Left ventricle myocardium inferior (tissue), 1 donor: Measurements from ENCODE around the gene ETS2. TPM values are rescaled to one million over a fixed set of nuclear protein-coding genes. Genes with fewer than 3 reads are reported as not detected.
A peak's percentile ranks its signal among the peaks of the same experiment; 100 is the strongest.

ENCODE experiments used
- DNase-seq: peaks from one replicate; pipeline ENCODE4 v3.0.0-alpha.2; 2020
- H3K27ac ChIP-seq: fragments of 200-600 bp; replicated peaks from 2 replicates; pipeline ENCODE4 v1.8.0; 2021
- H3K27me3 ChIP-seq: fragments of 200-600 bp; 2 replicates; pipeline ENCODE4 v1.8.0; 2021; ENCODE audit warnings: low read depth
- H3K36me3 ChIP-seq: fragments of 200-600 bp; 2 replicates; pipeline ENCODE4 v1.8.0; 2021
- H3K4me1 ChIP-seq: fragments of 200-600 bp; 2 replicates; pipeline ENCODE4 v1.8.0; 2021
- H3K4me3 ChIP-seq: fragments of 200-600 bp; 2 replicates; pipeline ENCODE4 v1.8.0; 2021; ENCODE audit warnings: mild to moderate bottlenecking, moderate library complexity
- H3K9me3 ChIP-seq: fragments of 200-600 bp; replicated peaks from 2 replicates; pipeline ENCODE4 v1.8.0; 2021
- intact Hi-C: fragments of 100-400 bp; cut with micrococcal nuclease; formaldehyde crosslinking; loops from one replicate; pipeline ENCODE4 v1.11.0; 2022
- total RNA-seq: library from RNA; stranded (reverse); fragmentation: NEBNext Ultra II Directional; extraction: Animal tissue kit (Norgen Biotek cat#: 25700); gene quantifications from one replicate; pipeline ENCODE4 v1.2.1, GENCODE V29; 2021
- TF ChIP-seq, protein P1 (sequence below): fragments of 200-600 bp; IDR thresholded peaks from 2 replicates; pipeline ENCODE4 v1.8.0; 2021; ENCODE audit warnings: antibody characterized with exemption, mild to moderate bottlenecking, borderline replicate concordance
- donor health status: DM: no; HTN: yes; CAD: no; lungs with severe emphysema.

ETS2 gene
- total RNA-seq, 1 donor from 2014 or later, result 40.9 TPM

DNA sequence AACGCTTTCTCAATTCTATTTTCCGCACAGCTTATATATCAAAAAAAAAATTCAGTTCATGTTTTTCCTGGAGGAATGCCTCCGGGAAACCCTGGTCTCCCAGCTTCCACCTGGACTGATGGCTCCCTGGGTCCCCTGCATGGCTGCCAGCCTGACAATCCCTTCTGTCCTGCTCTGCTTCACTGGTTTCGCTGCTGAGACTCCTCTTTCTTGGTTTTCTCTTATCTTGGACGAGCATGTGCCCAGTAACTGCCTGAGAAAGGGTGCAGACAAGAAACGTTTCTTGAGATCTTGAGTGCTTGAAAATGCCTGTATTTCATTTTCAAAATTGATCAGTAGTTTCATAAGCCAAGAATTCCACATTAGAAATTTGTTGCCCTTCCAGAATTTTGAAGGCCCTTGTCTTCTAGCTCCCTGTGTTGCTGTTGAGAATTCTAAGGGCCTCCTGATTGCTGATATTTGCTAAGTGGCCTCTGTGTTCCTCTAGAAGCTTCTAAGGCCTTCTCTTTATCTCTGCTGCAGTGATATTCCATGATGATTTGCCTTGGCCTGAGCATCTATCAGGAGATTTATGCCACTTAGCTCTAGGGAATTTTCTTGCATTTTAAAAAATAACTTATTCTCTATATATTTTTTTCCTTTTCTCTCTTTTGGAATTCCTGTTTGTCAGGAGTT, 44.7 kb downstream of the ETS2 start:
- DNase-seq, result no peak
- peaks cover 33% of the 10 kb centered on the region for H3K4me1 ChIP-seq
- TF ChIP-seq, protein P1, sequence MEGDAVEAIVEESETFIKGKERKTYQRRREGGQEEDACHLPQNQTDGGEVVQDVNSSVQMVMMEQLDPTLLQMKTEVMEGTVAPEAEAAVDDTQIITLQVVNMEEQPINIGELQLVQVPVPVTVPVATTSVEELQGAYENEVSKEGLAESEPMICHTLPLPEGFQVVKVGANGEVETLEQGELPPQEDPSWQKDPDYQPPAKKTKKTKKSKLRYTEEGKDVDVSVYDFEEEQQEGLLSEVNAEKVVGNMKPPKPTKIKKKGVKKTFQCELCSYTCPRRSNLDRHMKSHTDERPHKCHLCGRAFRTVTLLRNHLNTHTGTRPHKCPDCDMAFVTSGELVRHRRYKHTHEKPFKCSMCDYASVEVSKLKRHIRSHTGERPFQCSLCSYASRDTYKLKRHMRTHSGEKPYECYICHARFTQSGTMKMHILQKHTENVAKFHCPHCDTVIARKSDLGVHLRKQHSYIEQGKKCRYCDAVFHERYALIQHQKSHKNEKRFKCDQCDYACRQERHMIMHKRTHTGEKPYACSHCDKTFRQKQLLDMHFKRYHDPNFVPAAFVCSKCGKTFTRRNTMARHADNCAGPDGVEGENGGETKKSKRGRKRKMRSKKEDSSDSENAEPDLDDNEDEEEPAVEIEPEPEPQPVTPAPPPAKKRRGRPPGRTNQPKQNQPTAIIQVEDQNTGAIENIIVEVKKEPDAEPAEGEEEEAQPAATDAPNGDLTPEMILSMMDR, result no peak
- no peaks in the 10 kb centered on the region for H3K27me3 ChIP-seq
- H3K4me3 ChIP-seq, result no peak overlapping the region
- peak overlapping the region; percentile 70 for H3K27ac ChIP-seq
- intact Hi-C loops, result no loop called here
- H3K9me3 ChIP-seq, result no peaks in the 10 kb centered on the region
- H3K36me3 ChIP-seq, result no peaks in the 10 kb centered on the region

DNA sequence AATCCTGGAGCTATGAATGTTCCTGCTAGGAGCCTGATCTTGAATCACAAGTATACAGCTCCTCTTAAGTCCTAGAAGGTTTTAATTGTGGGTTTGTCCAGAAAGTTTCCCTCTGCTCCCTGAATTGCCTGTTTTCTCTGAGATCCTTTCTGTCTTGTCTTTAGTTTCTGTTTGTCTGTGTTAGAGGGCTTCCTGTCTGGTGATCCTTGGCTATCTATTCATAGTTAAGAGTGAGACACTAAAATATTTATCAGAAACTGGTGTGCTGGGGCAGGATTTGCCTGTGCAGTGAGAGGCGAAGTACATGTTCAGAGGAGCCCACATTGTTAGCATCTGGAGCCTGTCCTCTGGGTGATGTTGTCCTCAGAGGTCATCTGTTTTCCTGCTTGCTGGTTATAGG, 45.4 kb downstream of the ETS2 start:
- no peak for DNase-seq
- H3K27ac ChIP-seq, result peak overlapping the region; percentile 70

DNA sequence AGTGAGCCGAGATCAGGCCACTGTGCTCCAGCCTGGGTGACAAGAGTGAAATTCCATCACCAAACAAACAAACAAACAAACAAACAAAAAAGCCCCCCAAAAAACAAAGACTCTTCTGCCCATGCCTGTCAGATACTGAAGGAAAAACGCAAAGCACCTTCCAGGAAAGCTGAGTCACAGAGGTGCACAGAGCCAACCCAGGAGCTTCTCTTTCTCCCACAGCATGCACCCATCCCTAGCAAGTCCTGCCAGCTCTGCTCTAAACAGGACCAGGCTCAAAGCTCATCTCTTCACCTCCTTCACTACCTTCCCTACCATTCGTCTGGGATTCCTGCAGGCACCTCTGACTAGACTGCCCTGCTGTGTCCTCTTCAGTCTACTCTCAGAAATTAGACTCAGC, 46.5 kb downstream of the ETS2 start:
- intact Hi-C loops, result no loop called here
- Histone ChIP-seq H3K27ac (no peak overlapping the region), H3K4me1 (peaks cover 40% of the 10 kb centered on the region), H3K4me3 (no peak overlapping the region), H3K9me3 (no peaks in the 10 kb centered on the region), H3K27me3 (no peaks in the 10 kb centered on the region), H3K36me3 (no peaks in the 10 kb centered on the region)
- TF ChIP-seq, protein P1, result no peak
- DNase-seq, result no peak

More for the DNA sequence above, 45.4 kb downstream of the ETS2 start:
- Histone ChIP-seq H3K27me3 (no peaks in the 10 kb centered on the region), H3K4me3 (no peak overlapping the region), H3K36me3 (no peaks in the 10 kb centered on the region), H3K9me3 (no peaks in the 10 kb centered on the region), H3K4me1 (peaks cover 33% of the 10 kb centered on the region)
- TF ChIP-seq, protein P1, result no peak
- intact Hi-C loops, result no loop called here

DNA sequence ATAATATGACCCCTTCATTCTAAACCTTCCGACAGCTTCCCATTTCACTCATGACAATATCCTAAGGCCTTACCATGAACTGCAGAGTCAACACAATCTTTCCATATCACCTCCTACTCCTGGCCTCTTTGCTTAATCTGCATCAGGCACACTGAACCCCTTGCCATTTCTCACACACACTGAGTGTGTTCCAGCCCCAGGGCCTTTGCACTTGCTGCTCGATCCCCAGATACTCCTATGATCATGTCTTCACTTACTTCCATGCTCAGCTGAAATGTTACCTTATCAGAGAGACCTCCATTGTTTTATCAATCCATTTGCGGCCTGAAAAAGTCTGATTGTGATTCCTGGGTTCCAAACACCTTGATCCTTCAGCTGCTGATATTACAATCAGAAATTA, 47.0 kb downstream of the ETS2 start:
- Histone ChIP-seq H3K4me1 (peaks cover 40% of the 10 kb centered on the region), H3K27me3 (no peaks in the 10 kb centered on the region), H3K9me3 (no peaks in the 10 kb centered on the region), H3K36me3 (no peaks in the 10 kb centered on the region), H3K4me3 (no peak overlapping the region), H3K27ac (no peak overlapping the region)
- no peak for DNase-seq
- TF ChIP-seq, protein P1, result no peak
- intact Hi-C loops, result no loop called here

DNA sequence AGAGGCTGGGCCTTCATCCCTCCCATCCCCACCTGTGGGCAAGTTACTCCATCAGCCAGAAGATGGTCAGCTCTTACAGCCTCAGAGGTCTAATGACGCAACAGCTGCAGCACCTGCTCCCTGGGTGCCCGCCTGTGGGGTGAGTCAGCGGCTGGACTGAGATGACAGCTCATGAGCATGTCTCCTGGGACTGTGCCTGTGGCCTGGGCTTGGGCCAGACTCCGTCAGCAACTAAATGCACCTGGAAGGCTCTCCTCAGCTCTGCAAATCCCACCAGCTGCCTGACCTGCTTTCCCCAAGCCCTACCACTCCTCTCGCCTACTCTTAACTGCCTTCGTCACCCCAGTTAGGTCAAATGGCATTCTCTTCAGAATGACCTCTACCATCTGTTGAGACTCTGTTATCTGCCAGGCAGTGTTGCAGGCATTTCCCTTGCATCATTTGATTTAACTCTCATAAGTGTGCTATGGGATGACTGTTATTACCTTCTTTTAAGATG, 47.7 kb downstream of the ETS2 start:
- Histone ChIP-seq H3K4me3 (no peak overlapping the region), H3K4me1 (peaks cover 33% of the 10 kb centered on the region), H3K27me3 (no peaks in the 10 kb centered on the region), H3K36me3 (no peaks in the 10 kb centered on the region), H3K27ac (no peak overlapping the region), H3K9me3 (no peaks in the 10 kb centered on the region)
- TF ChIP-seq, protein P1, result no peak
- intact Hi-C loops, result no loop called here
- DNase-seq, result no peak
